DOHH2 (cell line): ENCODE data around the gene GNAS-AS1.

ENCODE experiments used
- H3F3A ChIP-seq: fragments of 200-600 bp; sonication (generic), shearing (Covaris generic); 2 replicates; pipeline ENCODE4 v1.6.0; 2016; ENCODE audit warnings: antibody characterized with exemption, mild to moderate bottlenecking; ENCODE audit not compliant: control insufficient read depth, insufficient read depth
- H3K27ac ChIP-seq: fragments of 200-600 bp; sonication (generic); 2 replicates; pipeline ENCODE4 v1.5.1; 2014; ENCODE audit warnings: low read depth, mild to moderate bottlenecking, low read length, moderate library complexity
- H3K27me3 ChIP-seq: fragments of 200-600 bp; sonication (generic); 2 replicates; pipeline ENCODE4 v1.6.1; 2014; ENCODE audit warnings: mild to moderate bottlenecking, low read length, mixed read lengths; ENCODE audit not compliant: control insufficient read depth
- H3K36me3 ChIP-seq: fragments of 200-600 bp; sonication (generic); 2 replicates; pipeline ENCODE4 v1.6.1; 2014; ENCODE audit warnings: mild to moderate bottlenecking, low read length, moderate library complexity, mixed read lengths; ENCODE audit not compliant: control insufficient read depth
- H3K4me1 ChIP-seq: fragments of 200-600 bp; sonication (generic); 2 replicates; pipeline ENCODE4 v1.6.1; 2014; ENCODE audit warnings: mild to moderate bottlenecking, low read length, mixed read lengths; ENCODE audit not compliant: control insufficient read depth
- H3K4me2 ChIP-seq: fragments of 200-600 bp; sonication (generic); 2 replicates; pipeline ENCODE4 v1.6.0; 2014; ENCODE audit warnings: mild to moderate bottlenecking, low read length, moderate library complexity
- H3K4me3 ChIP-seq: fragments of 200-600 bp; sonication (generic); 2 replicates; pipeline ENCODE4 v1.5.1; 2014; ENCODE audit warnings: mild to moderate bottlenecking, low read length, mixed read lengths
- H3K79me2 ChIP-seq: fragments of 200-600 bp; sonication (generic); 2 replicates; pipeline ENCODE4 v1.6.1; 2014; ENCODE audit warnings: mild to moderate bottlenecking, low read length, mixed read lengths; ENCODE audit not compliant: control insufficient read depth
- H3K9me2 ChIP-seq: fragments of 200-600 bp; sonication (generic); replicated peaks from 2 replicates; pipeline ENCODE4 v1.6.1; 2014; ENCODE audit warnings: mild to moderate bottlenecking, low read length, mixed read lengths; ENCODE audit not compliant: control insufficient read depth
- H3K9me3 ChIP-seq: fragments of 200-600 bp; sonication (generic); 2 replicates; pipeline ENCODE4 v1.6.1; 2014; ENCODE audit warnings: antibody characterized with exemption, low read length, mixed read lengths; ENCODE audit not compliant: control insufficient read depth, insufficient read depth
- H4K20me1 ChIP-seq: fragments of 200-600 bp; sonication (generic); 2 replicates; pipeline ENCODE4 v1.6.0; 2014; ENCODE audit warnings: low read depth, mild to moderate bottlenecking, antibody characterized with exemption, low read length, moderate library complexity; ENCODE audit not compliant: control insufficient read depth, insufficient read depth
- EZH2phosphoT487 ChIP-seq: fragments of 200-600 bp; sonication (generic); IDR thresholded peaks from 2 replicates; pipeline ENCODE4 v1.6.1; 2017; ENCODE audit warnings: borderline replicate concordance, mild to moderate bottlenecking, antibody characterized with exemption, low read length, moderate library complexity, mixed read lengths
- TF ChIP-seq, protein P1 (sequence below): fragments of 200-600 bp; sonication (generic); IDR thresholded peaks from one replicate; pipeline ENCODE4 v1.5.1; 2014; ENCODE audit warnings: antibody characterized with exemption, mild to moderate bottlenecking, low read depth, low read length; ENCODE audit not compliant: poor library complexity, severe bottlenecking

Gene GNAS-AS1

DNA sequence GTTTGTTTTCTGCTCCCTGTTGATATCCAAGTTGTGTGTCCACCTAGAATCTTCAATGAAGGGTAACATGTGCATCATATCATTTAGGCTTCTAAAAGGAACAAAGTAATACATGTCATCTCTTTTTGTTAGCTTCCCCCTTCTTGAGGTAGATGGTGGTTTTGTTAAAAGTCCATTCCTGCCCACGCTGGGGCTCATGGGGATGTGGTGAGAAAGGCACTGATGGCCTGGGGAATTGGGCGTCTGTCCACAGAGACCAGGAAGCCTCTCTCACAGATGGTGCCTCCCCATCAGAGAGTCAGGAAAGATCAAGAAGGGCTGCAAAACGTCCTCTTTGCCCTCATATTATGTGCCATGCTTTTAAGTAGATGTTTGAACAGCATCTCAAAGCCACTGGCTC lies 34.3 kb upstream of the GNAS-AS1 start:
- Histone ChIP-seq H3K4me2 (no peak overlapping the region), H3K27ac (no peak overlapping the region), H3K36me3 (no peaks in the 10 kb centered on the region), H3F3A (no peaks in the 10 kb centered on the region), H3K4me1 (peaks cover 19% of the 10 kb centered on the region), H3K9me3 (no peaks in the 10 kb centered on the region), H4K20me1 (no peaks in the 10 kb centered on the region), H3K4me3 (no peak overlapping the region), H3K79me2 (peaks cover 20% of the 10 kb centered on the region), H3K27me3 (0 out of 2 replicates have a peak, but pooled peaks cover 3% of the 10 kb centered on the region), H3K9me2 (no peaks in the 10 kb centered on the region)
- no peak for TF ChIP-seq EZH2phosphoT487
- TF ChIP-seq, protein P1, sequence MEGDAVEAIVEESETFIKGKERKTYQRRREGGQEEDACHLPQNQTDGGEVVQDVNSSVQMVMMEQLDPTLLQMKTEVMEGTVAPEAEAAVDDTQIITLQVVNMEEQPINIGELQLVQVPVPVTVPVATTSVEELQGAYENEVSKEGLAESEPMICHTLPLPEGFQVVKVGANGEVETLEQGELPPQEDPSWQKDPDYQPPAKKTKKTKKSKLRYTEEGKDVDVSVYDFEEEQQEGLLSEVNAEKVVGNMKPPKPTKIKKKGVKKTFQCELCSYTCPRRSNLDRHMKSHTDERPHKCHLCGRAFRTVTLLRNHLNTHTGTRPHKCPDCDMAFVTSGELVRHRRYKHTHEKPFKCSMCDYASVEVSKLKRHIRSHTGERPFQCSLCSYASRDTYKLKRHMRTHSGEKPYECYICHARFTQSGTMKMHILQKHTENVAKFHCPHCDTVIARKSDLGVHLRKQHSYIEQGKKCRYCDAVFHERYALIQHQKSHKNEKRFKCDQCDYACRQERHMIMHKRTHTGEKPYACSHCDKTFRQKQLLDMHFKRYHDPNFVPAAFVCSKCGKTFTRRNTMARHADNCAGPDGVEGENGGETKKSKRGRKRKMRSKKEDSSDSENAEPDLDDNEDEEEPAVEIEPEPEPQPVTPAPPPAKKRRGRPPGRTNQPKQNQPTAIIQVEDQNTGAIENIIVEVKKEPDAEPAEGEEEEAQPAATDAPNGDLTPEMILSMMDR: no peak

DNA sequence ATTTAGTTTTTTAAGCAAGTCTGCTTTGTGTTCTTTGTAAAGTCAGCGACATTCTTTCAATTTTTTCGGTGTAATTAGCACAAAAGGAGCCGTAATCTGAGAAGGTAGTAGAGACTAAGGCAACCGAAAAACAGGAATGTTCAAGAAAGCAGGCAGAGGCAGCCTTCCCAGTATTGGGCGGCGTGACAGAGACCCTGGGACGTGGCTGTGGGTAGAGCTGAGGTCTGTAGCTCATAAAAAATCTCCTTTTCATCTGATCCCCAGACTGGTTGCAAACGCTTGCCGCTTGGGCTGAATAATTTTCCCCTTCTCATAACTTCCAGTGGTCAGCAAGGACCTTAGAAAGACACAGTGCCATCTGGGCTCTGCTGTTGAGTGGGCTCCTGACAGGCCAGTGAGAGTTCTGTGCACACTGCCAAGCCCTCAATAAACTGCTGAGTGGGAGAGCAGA lies 32.6 kb upstream of the GNAS-AS1 start:
- 0 out of 2 replicates have a peak, but pooled peaks cover 4% of the 10 kb centered on the region for H3K27me3 ChIP-seq
- H3K9me3 ChIP-seq: no peaks in the 10 kb centered on the region
- H3K27ac ChIP-seq: no peak overlapping the region
- H3K4me1 ChIP-seq: peaks cover 19% of the 10 kb centered on the region
- no peaks in the 10 kb centered on the region for H3K36me3 ChIP-seq
- H3K4me3 ChIP-seq: no peak overlapping the region
- no peaks in the 10 kb centered on the region for H3K9me2 ChIP-seq
- no peak for TF ChIP-seq EZH2phosphoT487
- H3K4me2 ChIP-seq: no peak overlapping the region
- H3F3A ChIP-seq: no peaks in the 10 kb centered on the region
- no peaks in the 10 kb centered on the region for H4K20me1 ChIP-seq
- H3K79me2 ChIP-seq: peaks cover 9% of the 10 kb centered on the region

DNA sequence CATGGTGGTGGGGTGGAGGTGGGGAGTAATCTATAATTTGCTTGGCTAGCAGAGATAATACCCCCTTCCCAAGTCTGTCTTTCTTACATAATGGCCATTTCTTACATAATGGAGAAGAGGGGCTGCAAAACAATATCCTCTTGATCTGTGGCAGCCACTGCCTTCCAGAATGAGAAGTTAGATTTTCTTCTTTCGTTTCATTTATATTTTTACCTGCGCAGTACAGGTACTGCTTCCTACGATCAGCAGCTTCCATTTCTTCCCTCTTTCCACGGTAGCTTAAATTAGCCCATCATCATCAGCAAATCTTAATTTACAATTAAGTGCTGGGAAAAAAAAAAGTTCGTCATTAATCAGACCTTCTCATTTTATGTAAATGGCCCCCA lies 32.0 kb upstream of the GNAS-AS1 start:
- Histone ChIP-seq H4K20me1 (no peaks in the 10 kb centered on the region), H3K4me1 (peaks cover 16% of the 10 kb centered on the region), H3K36me3 (no peaks in the 10 kb centered on the region), H3K4me3 (no peak overlapping the region), H3K9me3 (no peaks in the 10 kb centered on the region), H3K27me3 (0 out of 2 replicates have a peak, but pooled peaks cover 4% of the 10 kb centered on the region), H3F3A (no peaks in the 10 kb centered on the region), H3K79me2 (peaks cover 3% of the 10 kb centered on the region), H3K4me2 (no peak overlapping the region), H3K9me2 (no peaks in the 10 kb centered on the region), H3K27ac (no peak overlapping the region)
- TF ChIP-seq EZH2phosphoT487: no peak
- TF ChIP-seq, protein P1: no peak

DNA sequence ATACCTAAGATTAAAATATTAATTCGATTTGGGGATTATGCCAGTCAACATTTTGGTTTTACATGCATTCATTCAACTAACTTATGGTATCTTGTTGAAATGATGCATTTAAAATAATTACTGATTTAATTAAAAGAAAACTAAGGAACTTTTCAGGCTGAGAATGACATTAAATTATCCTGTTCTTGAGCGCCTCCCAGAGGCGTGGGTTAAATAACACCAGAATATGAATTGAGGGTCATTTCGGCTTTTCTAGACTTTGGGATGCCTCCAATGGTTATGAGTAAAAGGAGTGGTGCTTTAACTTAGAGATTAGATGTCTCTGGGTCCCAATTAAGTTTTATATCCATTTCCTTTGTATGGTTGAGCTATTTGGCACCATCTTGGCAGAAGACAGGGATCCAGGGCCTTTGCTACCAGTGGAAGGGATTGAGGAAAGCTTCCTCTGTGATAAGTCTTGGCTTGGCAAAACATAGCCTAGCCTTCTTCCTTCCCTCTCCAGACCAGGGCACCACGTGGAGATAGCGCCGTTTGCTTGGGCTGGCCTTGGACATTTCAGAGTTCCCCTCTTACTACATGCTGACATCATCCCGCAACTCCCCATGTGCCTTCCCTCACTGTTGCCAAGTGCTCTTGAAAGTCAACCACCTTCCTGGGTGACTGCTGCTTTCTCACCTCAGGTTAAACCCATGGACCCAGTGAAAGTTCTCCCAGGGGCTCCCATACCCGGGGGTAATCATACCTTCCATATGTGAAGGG lies 30.5 kb upstream of the GNAS-AS1 start:
- no peaks in the 10 kb centered on the region for H3K9me2 ChIP-seq
- no peaks in the 10 kb centered on the region for H3F3A ChIP-seq
- H3K9me3 ChIP-seq: no peaks in the 10 kb centered on the region
- H3K79me2 ChIP-seq: no peaks in the 10 kb centered on the region
- no peak overlapping the region for H3K27ac ChIP-seq
- H3K36me3 ChIP-seq: no peaks in the 10 kb centered on the region
- no peak overlapping the region for H3K4me3 ChIP-seq
- peaks cover 6% of the 10 kb centered on the region; the same call in 1 of the 2 replicates for H3K4me1 ChIP-seq
- H4K20me1 ChIP-seq: no peaks in the 10 kb centered on the region
- H3K4me2 ChIP-seq: no peak overlapping the region
- H3K27me3 ChIP-seq: 0 out of 2 replicates have a peak, but pooled peaks cover 4% of the 10 kb centered on the region
- TF ChIP-seq, protein P1: peak; percentile 58
- TF ChIP-seq EZH2phosphoT487: no peak
